Activated CD4-positive, CD25-positive, alpha-beta regulatory T cell treated with anti-CD3 and anti-CD28 coated beads, Interleukin-2, amount 50 U/mL, for 72 hours (primary cell): ENCODE results near the gene R3HDM1.
"Not testable (repeated sequence)": the region's sequence is repeated elsewhere in the genome, so short reads cannot be mapped to it uniquely, and the experiment has no call there.

Experiments used
- DNase-seq: peaks from one replicate; pipeline ENCODE4 v3.0.0; 2021

Gene R3HDM1

DNA sequence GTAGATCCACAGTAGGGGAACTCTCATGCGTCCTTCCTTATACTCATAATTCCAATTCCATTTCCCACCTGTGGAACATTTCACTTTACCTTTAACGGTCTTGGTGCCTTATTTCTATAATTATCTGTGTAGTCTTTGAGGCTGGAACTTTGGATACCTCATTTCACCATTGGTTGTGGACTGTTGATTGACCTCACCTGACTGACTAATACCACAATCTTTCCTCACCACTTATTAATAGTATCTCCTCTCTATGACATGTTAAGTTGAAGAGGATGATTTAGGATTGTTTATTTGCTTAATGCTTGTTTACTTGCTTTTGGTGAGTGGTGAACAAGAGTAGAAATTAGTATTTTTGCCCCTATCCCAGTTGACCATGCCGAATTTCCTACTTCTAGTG lies 50.0 kb downstream of the R3HDM1 start:
- DNase-seq = no peak

- DNase-seq = no peak
These were observed 51.1 kb downstream of the R3HDM1 start for GRCh38 chr2:135582383-135582782.

- DNase-seq = no peak
These were observed 54.3 kb downstream of the R3HDM1 start for GRCh38 chr2:135585586-135585985.

GRCh38 chr2:135586148-135586547 lies 54.9 kb downstream of the R3HDM1 start:
- DNase-seq = no peak

DNA sequence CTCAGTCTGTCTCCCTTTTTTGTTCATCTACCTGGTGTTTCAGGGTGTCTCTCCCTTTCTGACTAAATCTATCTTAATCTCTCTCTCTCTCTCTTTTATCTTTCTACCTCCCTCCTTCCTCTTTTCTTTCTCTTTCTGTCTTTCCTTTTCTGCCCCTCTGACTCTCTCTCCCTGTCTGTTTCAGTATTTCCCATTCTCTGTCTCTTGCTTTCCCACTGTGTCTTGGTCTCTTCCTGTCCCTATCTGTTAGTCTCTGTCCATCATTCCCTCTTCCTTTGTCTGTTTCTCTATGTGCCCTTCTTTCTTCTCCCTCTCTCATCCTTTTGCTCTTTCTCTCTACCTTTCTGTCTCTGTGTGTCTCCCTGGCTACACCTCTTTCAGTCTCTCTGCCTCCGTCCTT lies 56.7 kb downstream of the R3HDM1 start:
- DNase-seq = no peak

DNA sequence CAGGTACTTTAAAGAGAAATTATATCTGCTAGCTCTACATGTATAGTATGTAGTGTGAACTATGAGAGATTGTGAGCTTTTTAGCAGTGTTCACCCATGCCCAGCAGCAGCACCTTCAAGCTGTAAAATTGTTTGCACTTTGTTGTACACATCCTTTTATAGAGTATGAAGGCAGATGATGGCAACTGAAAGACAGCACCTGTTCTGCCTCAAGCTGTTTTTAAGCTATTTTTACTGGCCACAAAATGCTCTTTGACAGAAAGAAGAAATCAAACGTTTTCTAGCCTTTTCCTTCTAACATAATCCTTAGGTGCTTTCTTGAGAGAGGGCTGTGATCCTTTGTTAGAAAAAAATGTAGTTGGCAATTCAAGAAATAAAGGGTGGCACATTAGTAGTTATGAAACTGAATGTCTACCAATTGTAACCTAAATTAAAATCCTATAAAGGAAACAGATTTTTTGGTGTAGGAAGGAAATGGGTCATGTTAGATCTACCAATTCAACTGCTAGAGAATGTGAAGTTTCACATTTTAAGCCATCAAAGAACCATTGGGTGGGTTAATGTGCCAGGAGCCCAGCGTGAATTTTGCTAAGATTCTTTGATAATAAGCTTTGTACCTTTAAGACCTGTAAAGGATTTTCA lies 59.5 kb downstream of the R3HDM1 start:
- no peak for DNase-seq

- no peak for DNase-seq
These were observed 69.6 kb downstream of the R3HDM1 start for GRCh38 chr2:135600915-135601314.

DNA sequence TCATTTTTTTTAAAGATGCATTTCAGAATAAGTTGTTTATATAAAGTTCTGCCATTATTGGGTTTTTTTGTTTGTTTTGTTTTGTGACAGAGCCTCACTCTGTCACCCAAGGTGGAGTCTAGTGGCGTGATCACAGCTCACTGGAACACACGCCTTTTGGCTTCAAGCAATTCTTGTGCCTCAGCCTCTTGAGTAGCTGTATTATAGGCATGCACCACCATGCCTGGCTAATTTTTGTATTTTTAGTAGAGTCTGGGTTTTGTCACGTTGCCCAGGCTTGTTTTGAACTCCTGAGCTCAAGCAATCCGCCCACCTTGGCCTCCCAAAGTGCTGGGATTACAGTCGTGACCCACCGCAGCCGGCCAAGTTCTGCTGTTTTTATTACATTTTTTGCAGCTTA lies 72.3 kb downstream of the R3HDM1 start:
- DNase-seq = no peak

- no peak for DNase-seq
These were observed 76.3 kb downstream of the R3HDM1 start for GRCh38 chr2:135607561-135607960.

- DNase-seq = no peak
These were observed 81.0 kb downstream of the R3HDM1 start for GRCh38 chr2:135612319-135612718.

- DNase-seq = no peak
These were observed 84.1 kb downstream of the R3HDM1 start for GRCh38 chr2:135615404-135615803.

DNA sequence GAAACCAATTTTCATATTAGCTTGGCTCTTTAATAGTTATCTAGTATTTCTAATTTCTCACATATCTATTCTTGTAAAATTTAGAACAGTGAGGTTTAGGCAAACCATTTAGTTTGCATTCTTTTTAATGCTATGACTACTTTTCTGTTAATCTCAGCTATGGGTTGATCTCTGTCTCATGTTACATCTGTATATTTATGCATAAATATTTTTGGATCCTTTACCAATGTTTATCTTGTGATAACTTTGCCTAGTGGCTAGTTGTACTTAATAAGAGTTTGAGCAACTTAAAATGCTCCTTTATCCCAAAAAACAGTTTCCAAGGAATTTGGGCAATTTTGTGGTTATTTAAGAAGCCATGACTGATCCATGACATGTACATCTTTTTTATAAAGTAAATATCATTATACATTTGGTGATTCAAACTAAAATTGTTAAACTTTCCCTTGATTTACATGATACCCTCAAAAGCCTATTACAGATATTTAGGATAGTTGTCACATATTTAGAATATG lies 86.3 kb downstream of the R3HDM1 start:
- DNase-seq = no peak

GRCh38 chr2:135620198-135620597 lies 88.9 kb downstream of the R3HDM1 start:
- no peak for DNase-seq

GRCh38 chr2:135629520-135629919 lies 98.2 kb downstream of the R3HDM1 start:
- no peak for DNase-seq

DNA sequence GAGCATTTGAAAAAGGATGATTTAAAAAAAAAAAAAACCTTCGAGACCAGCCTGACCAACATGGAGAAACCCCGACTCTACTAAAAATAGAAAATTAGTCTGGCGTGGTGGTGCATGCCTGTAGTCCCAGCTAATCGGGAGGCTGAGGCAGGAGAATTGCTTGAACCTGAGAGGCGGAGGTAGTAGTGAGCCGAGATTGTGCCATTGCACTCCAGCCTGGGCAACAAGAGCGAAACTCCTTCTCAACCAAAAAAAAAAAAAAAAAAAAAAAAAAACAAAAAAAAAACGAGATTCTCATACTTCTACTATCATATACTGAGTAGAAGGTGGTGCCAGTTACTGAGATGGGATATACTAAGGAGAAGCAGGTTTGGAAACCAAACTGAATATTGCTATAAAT lies 98.8 kb downstream of the R3HDM1 start:
- DNase-seq = not testable (repeated sequence)

- no peak for DNase-seq
These were observed 99.2 kb downstream of the R3HDM1 start for GRCh38 chr2:135630488-135630887.

GRCh38 chr2:135633582-135633981 lies 102.3 kb downstream of the R3HDM1 start:
- no peak for DNase-seq

DNA sequence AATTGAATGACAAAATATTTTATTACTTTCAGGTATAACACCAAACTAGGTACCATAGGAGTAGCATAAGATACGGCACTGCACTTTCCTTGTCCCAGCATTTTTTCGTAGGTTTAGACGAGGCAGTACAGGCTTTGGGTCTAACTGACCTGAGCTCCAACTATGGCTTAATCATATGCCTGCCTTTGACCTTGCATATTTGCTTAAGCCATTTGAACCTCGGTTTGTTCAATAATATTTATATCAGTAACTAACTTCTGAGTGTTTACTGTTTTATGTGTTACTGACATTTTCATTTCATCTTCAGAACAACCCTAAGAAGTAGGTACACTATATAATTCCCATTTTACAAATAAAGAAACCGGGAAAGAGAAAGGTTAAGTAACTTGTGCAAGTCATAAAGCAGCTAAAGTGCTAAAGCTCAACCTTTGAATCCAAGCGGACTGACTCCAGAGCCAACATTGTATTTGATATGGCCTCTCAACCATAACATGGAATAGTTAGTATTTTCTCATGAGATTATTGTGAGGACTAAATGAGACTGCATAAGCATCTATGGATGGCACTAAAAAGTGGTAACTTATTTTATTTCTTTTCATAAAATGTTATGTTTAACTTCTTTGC lies 104.0 kb downstream of the R3HDM1 start:
- no peak for DNase-seq

DNA sequence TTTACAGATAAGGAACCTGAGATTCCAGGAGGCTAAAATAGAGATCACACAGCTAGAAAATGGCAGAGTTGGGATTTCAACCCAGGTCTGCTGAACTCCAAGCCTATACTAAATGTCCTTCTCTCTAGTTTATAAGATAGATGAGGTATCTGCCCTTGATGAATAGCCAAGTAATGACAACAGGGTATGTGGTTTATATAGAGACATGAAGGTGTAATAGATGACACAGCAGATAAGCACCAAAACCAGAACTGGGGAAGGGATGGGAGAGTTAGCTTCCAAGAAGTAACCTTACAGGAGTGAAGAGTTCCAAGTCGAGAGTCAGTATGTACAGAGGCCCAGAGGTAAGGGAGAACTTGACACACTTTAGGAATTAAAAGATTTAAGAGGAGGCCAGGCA lies 105.7 kb downstream of the R3HDM1 start:
- DNase-seq = no peak

DNA sequence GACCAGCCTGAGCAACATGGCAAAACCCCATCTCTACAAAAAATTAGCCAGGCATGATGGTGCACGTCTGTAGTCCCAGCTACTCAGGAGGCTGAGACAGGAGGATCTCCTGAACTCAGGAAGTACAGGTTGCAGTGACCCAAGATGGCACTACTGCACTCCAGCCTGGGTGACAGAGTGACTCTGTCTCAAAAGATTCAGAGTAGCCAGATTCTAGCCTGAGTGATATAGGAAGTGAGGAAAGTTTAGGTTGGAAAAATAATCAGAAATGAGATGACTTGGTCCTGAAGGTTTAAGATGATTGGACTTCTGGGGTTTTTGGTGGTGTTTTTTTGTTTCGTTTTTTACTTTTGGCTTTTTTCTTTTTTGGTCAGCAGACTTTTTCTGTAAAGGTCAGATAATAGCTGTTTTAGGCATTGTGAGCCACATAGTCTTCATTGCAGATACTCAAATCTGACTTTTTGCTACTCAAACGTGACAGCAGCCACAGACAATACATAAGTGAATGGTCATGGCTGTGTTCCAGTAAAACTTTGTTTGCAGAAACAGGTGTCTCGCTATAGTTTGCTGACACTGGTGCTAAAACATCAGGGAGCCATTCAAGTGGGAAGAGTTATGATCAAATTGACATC lies 106.3 kb downstream of the R3HDM1 start:
- no peak for DNase-seq

- no peak for DNase-seq
These were observed 107.5 kb downstream of the R3HDM1 start for GRCh38 chr2:135638825-135639224.

DNA sequence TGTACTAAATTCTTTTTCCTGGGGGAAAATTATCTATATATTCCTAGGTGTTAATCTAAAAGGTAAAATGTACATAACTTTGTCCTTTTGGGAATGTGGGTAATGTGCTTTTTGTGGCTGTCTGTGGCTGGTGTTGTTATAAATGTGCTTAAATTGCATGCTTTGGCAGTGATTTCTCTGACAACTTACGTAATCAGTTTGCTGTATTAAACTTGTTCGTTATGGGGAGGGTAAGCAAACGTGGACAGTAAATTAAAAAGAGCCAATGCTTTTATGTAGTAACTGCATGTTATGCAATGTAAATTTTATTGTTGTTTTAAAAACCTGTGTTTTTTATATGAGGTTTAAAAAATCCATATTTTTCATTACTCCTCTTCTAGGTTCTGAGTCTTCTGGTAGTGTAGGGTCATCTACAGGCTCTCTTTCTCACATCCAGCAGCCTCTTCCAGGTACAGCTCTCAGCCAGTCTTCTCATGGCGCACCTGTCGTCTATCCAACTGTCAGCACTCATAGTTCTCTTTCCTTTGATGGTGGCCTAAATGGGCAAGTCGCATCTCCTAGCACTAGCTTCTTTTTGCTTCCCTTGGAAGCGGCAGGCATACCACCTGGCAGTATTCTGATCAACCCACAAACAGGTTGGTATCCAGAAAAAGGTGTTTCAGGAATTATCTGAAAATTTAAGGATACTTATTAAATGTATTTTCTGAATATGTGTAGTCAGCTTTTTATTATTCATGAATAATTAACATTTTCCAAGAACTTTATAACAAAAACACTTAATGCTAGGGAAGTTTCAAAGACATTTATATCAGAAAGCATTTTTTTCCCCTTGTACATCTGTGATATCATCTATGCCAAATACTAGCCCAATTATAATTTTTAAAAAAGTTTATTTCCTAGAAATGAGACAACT lies 110.1 kb downstream of the R3HDM1 start:
- DNase-seq = no peak
